NCI-H2171 (cell line): ENCODE results near the gene CAT.

ENCODE experiments used
- DNase-seq: peaks from one replicate; lab custom pipeline; 2025; lab: John Stamatoyannopoulos, UW

CAT gene

GRCh38 chr11:34499719-34500500, 61.2 kb downstream of the CAT start:
- DNase-seq = no peak

- no peak for DNase-seq
These were observed 62.8 kb downstream of the CAT start for GRCh38 chr11:34501500-34501899.

GRCh38 chr11:34501949-34502348, 63.2 kb downstream of the CAT start:
- no peak for DNase-seq

DNA sequence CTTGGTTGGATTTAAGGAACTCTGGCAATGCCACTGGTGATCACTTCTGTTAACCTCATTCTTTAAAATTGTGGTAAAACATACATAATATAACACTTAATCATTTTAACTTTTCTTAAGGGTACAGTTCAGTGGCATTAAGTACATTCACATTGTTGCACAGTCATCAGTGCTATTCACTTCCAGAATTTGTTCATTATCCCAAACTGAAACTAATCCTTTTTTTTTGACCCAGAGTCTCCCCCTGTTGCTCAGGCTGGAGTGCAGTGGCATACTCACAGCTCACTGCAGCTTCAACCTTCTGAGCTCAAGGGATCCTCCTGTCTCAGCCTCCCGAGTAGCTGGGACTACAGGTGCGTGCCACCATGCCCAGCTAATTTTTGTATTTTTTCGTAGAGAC, 64.2 kb downstream of the CAT start:
- DNase-seq = no peak

GRCh38 chr11:34505874-34506273, 67.1 kb downstream of the CAT start:
- no peak for DNase-seq

DNA sequence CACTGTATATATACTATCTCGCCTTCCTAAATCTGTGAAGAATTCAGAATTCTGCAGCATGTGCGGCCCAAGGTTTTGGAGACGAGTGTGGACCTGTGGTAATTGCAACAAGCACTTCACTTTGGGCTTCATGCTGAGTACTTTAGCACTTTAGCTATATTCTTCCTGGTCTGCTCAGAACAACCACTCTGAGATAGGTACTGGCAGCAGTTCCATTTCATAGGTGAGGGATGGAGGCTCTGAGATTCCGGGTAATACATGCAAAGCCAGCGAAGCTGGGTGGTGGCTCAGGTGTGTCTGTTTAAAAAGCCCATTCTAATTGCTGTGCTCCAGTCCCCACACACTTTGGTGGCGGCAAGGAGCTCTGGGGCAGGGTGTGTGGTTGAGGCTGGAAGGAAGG, 68.4 kb downstream of the CAT start:
- DNase-seq = no peak

DNA sequence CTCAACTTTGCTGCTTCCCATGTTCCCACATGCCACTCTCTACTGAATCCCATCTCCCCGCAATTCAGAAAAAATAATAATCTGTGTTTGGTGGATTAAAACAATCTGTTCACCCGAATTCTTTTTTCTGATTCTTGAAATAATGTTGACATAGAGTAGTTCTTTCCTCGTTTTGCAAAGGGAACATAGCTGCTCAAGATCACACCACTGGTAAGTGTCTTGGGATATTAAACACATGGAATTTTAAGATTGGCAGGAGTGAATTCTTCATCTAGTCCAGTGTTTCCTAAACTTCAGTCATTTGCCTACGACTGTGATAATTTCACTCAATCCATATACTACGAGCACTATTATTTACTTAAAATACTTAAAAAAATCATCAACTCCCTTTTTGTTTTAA, 68.9 kb downstream of the CAT start:
- DNase-seq = no peak

GRCh38 chr11:34508524-34508923, 69.8 kb downstream of the CAT start:
- DNase-seq = no peak

DNA sequence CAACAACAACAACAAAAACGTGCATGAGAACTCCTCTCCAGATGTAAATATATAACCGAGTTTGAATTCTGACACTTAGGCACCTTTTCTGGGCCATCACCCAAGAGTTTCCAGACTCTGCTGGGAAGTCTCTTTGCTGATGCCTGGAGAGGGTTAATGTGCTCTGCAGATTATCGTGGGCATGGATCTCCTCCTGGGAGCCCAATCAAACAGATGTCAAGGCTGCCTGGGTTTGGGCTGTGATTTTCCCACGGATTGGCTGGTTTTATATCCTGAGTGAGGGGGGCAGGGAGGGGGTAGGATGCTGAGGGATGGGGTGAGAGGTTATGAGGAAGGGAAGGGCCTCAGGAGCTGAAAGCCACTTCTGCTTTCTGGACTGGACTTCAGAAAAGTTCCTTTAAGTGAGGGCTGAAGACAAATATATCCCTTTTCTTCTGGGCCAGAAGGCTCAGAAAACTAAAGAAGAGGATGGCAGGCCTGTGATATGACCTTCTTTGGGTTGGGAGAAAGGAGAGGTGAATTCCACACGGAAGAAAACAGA, 70.7 kb downstream of the CAT start:
- no peak for DNase-seq

GRCh38 chr11:34510218-34510617, 71.5 kb downstream of the CAT start:
- DNase-seq = no peak

DNA sequence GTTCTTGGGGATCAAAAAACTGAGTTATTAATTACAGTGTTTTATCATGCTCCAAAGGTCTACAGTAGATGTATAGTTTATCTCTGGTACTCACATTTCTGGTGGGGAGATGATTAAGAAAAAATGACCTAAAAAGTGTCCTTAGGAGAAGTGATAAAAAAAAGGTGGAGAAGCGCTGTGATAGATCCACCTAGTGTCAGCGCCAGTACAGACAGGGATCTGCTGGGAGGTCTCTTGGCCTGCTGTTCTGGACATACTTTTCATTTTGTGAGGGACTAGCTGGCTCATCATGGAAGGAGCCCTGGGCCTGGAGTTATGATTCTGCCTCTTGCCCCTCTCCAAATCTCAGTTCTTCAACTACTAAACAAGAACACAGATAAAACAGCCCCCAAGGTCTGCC, 71.9 kb downstream of the CAT start:
- no peak for DNase-seq

DNA sequence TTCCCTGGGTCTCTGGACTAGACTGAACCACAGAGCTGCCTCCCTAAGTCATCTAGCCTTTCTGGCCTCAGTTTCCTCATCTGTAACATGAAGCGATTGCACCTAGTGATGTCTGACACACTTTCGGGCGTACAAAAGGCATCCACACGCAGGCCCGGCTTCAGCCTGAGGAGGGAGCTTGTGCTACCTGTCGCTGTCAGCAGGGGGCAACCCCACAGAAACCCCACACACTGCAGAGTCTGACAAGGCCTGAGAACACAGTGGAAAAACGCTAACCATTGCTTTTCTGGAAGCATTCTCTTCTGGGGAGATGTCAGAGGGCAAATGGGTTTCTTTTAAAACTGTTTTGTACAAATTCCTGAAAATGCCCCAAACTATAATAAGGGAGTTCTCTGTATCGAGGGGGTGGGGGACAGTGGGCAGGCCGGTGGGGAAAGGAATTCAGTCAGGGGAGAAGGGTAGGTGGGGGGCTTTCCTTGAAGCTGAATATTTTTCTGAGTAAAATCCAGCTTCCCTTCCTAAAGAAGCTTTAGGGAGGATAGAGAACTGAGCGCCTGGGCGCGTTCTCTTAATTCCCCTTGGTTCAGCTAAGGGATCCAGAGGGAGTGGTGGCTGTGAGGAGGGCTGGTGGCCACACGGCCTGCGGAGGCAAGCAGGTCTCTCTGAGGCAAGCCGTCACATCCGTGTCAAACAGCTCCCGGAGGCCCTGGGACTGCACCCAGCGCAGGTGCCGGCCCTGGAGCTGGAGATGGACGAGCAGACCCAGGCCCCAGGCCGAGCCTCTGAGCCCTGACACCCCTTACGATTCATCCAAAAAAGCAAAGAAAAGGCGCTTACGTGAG, 74.3 kb downstream of the CAT start:
- DNase-seq = peak; percentile 34

DNA sequence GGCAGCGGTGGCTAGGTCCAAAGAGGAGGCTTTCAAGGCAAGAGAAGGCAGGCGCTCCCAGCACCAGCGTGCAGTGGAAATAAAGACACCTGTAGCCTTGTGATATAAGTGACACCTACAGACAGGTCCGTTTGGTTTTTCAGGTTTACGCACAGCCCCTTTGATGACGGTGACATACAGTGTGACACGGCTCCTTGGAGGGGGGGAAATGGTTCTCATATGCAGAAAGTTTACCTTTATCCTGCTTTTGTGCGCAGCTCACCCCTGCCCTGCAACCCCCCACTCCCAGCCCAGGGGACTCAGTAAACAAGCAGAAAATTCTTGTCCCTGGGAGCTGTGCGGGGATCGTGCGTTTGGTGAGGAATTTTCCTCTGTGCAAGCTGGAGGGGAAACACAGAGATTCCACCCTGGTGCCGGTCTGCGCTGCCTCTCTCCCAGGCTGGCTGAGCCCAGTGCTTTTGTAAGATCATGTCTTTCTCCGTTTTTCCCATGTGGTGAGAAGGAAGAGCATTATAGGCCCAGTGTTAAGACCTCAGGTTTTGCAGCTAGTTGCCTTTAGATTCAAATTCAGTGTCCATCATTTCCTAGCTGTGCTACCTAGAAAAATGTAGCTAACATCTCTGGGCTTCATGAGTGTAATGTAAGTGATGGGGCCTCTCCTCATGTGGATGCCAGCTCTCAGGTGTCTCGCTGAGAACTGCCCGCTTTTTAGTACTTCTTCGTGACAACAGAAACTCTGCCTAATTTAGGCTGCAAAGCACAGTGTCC, 75.1 kb downstream of the CAT start, which contains the start of gene ELF5:
TSS of gene ELF5 (minus strand) at position 113 of the 768 bp plus-strand sequence. CDS start 8,045 bp downstream, outside the sequence.
- DNase-seq = no peak

DNA sequence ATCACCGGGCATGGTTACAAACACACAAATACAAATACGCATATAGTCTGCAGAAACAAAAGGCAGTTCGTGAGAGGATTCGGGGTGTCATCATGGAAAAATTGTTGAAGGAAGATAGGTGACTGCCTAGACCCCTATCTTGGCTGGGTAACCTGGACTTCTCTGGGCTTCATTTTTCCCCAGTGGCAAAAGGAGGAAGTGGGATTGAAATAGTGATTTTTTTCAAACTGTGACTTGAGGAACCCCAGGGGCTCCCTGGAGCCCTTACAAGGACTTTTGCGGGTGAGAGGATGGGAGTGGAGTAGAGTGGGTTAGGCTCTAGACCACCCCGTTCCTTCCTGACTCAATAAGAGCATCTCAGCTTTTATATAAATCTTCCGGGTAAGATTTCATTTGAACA, 75.9 kb downstream of the CAT start:
- no peak for DNase-seq

DNA sequence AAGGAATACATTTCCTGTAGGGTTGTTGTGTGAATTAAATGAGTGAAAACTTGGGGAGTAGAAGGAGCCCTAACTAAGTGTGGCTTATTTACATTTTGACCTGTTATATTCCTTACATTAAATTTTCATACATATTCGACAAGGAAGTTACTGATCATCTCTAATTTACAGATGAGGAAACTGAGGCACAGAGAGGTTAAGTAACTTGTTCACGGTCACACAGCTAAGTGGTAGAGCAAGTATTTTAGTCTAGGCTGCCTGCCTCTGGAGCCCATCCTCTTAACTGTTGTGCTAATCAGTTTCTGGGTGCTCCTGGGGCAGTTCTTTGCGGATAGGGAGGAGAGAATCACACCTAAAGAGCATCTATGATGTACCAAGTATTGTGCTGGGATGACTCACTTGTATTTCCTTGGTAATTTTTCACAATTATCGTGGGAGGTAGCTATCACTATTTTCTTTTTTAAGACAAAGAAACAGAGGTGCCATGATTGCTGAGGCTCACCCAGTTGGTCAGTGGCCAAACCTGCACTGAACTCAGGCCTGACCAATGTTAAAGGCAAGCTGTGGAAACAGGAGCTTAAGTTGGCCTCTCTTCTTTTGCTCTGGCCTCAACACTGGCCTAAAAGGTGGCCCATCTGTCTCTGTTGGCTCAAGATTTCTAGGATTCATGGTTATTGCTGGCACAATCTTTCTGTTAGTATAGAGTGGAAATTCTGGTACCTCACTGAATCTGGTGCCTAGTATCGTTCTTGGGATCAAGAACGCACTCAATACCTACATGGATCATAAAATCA, 77.7 kb downstream of the CAT start:
- no peak for DNase-seq

DNA sequence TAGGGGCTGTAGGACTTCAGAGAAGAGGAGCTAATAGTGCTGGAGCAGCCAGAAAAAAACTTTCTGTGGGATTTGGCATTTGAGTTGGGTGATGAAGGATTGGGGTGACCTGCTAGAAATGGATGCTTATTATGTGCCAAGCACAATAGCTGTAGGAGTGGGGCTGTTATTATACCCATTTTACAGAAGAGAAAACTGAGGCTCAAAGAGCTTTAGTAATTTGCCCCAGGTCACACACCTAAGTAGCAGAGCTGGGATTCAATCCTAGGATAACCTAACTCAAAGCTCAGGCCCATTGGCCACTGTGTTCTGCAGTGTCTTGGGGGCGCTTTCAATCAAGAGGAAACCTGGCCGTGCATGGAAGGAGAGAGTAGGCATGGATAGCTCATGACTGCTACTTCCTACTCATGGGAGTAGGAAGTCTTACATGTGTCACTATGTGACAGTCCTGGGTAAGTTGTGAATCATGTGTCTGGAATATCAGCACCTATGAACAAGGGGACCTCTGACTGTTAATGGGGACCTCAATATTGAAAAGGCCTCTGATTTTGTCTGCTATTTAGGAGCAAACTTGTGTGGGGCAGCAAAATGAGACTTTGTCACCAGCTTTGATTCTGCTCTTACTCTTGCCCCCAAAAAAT, 81.0 kb downstream of the CAT start:
- no peak for DNase-seq

DNA sequence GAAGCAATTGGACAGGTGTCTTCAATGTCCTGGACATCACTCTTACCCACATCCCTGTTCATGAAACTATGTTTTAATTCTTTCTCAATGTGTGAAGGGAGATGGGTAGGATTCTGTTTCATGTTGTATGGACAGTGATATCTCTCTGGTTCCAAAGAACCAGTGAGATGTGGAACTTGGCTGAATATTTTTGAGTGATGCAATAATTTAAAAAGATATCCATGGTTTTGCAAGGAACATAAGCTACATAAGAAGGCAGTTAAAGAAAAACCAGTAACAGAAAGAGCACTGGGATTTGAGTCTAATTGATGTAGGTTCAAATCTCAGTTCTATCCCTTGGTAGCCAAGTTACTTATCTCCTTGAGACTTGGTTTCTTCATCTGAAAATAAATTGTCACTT, 82.5 kb downstream of the CAT start:
- DNase-seq = no peak
